K562 (cell line): ENCODE measurements around the gene MAP3K12. TPM values are rescaled to one million over a fixed set of nuclear protein-coding genes. Genes with fewer than 3 reads are reported as not detected.

Source experiments
- CAMTA2 ChIP-seq: fragments of 250-450 bp; sonication (Bioruptor Pico); conservative IDR thresholded peaks from 2 replicates; pipeline ENCODE4 v1.5.1; 2022
- CC2D1A ChIP-seq: fragments of 450-650 bp; IDR thresholded peaks from 2 replicates; pipeline ENCODE4 v1.6.1; 2017; ENCODE audit warnings: mild to moderate bottlenecking
- E2F8 ChIP-seq: fragments of 450-650 bp; IDR thresholded peaks from 2 replicates; pipeline ENCODE4 v1.7.1; 2018; ENCODE audit warnings: mild to moderate bottlenecking, low read depth; ENCODE audit not compliant: partially characterized antibody
- FOXP1 ChIP-seq: sonication (generic); formaldehyde crosslinking; IDR thresholded peaks from 2 replicates; pipeline ENCODE4 v1.8.0; 2022; ENCODE audit warnings: mild to moderate bottlenecking, missing genetic modification reagents
- HDAC8 ChIP-seq: fragments of 450-650 bp; IDR thresholded peaks from 2 replicates; pipeline ENCODE4 v1.6.1; 2016; ENCODE audit warnings: mild to moderate bottlenecking, missing genetic modification characterization, moderate library complexity, missing compliant biosample characterization
- HOXB6 ChIP-seq: fragments of 250-450 bp; sonication (Bioruptor Pico); IDR thresholded peaks from 2 replicates; pipeline ENCODE4 v1.5.1; 2022; ENCODE audit warnings: mild to moderate bottlenecking, borderline replicate concordance
- JUNB ChIP-seq: fragments of 450-650 bp; formaldehyde crosslinking; conservative IDR thresholded peaks from 2 replicates; pipeline ENCODE4 v1.4.0; 2020; ENCODE audit warnings: mild to moderate bottlenecking
- MAZ ChIP-seq, 2 experiments: fragments of 450-650 bp in 1 of 2; sonication (generic) in 1 of 2; formaldehyde crosslinking; IDR thresholded peaks in 1 of 2; conservative IDR thresholded peaks in 1 of 2; 2 replicates each; pipeline versions ENCODE4 v1.4.0 to v1.5.0; 2020; ENCODE audit warnings: mild to moderate bottlenecking in 1 of 2, missing genetic modification reagents in 1 of 2
- MIER1 ChIP-seq: fragments of 450-650 bp; IDR thresholded peaks from 2 replicates; pipeline ENCODE4 v1.6.1; 2016; ENCODE audit warnings: antibody characterized with exemption, mild to moderate bottlenecking, low read depth
- MTA1 ChIP-seq: fragments of 450-650 bp; IDR thresholded peaks from 2 replicates; pipeline ENCODE4 v1.6.1; 2017; ENCODE audit warnings: borderline replicate concordance
- POLR2AphosphoS2 ChIP-seq: IDR thresholded peaks from 2 replicates; pipeline ENCODE4 v1.6.1; 2012; ENCODE audit warnings: low read length, improper control_type of control experiment
- SMAD1 ChIP-seq: fragments of 150-350 bp; IDR thresholded peaks from 2 replicates; pipeline ENCODE4 v1.6.1; 2014; ENCODE audit warnings: low read length, low read depth; ENCODE audit not compliant: partially characterized antibody
- STAT6 ChIP-seq: sonication (generic); formaldehyde crosslinking; IDR thresholded peaks from 2 replicates; pipeline ENCODE4 v1.8.1; 2023; ENCODE audit warnings: mild to moderate bottlenecking, missing genetic modification reagents
- VEZF1 ChIP-seq: fragments of 200-800 bp; sonication (Bioruptor generic); IDR thresholded peaks from 2 replicates; pipeline ENCODE4 v1.6.1; 2017; ENCODE audit warnings: missing genetic modification characterization, missing compliant biosample characterization
- ZNF23 ChIP-seq: fragments of 250-450 bp; sonication (Bioruptor Pico); IDR thresholded peaks from 2 replicates; pipeline ENCODE4 v1.4.0; 2020; ENCODE audit warnings: mild to moderate bottlenecking
- ZNF280A ChIP-seq: fragments of 450-650 bp; IDR thresholded peaks from 2 replicates; pipeline ENCODE4 v1.6.1; 2018; ENCODE audit warnings: mild to moderate bottlenecking, low read depth; ENCODE audit not compliant: partially characterized antibody
- ZNF551 ChIP-seq: fragments of 250-450 bp; sonication (Bioruptor Pico); IDR thresholded peaks from 2 replicates; pipeline ENCODE4 v1.5.0; 2021; ENCODE audit warnings: mild to moderate bottlenecking, moderate library complexity
- ZNF707 ChIP-seq: fragments of 250-450 bp; sonication (Bioruptor Pico); conservative IDR thresholded peaks from 2 replicates; pipeline ENCODE4 v1.8.0; 2022; ENCODE audit warnings: inconsistent platforms, mild to moderate bottlenecking, moderate library complexity
- polyA plus RNA-seq, 8 experiments: library from polyadenylated mRNA; depleted of rRNA in 4 of 8; stranded (reverse) in 5 of 8; unstranded in 3 of 8; fragments of >200 nt; fragmentation: Nextera tagmentation in 2 of 8; fragmentation: Illumina TruSeq in 1 of 8; extraction: Ambion mirVana in 2 of 8; extraction: Trizol in 1 of 8; gene quantifications; 2 replicates each; pipeline versions ENCODE4 v1.2.1 to v1.2.3, GENCODE V29; 2011 to 2014; ENCODE audit warnings: inconsistent platforms in 1 of 8, missing spikeins in 1 of 8
- total RNA-seq, 7 experiments: library from RNA; depleted of rRNA in 6 of 7; stranded (reverse); fragments of >200 nt in 6 of 7; fragmentation: Illumina TruSeq in 2 of 7; extraction: Trizol in 2 of 7; gene quantifications; 2 replicates each; pipeline versions ENCODE4 v1.2.1 to v1.2.3, GENCODE V29; 2011 to 2021; ENCODE audit warnings: low replicate concordance in 1 of 7

MAP3K12 gene
- total and polyA plus RNA-seq, 9 of the 15 experiments (the other 6 are each of a cell fraction or from before 2014, with no cell fraction given) = 0.10 to 2.4 (median 1.6) TPM

GRCh38 chr12:53508534-53509170, 9.4 kb upstream of the MAP3K12 start (continued):
- no peak for TF ChIP-seq MIER1
- no peak for TF ChIP-seq ZNF280A
- TF ChIP-seq MTA1 = no peak
- TF ChIP-seq STAT6 (CRISPR knock-in tag) = no peak
- TF ChIP-seq ZNF551 (CRISPR knock-in tag) = no peak
- no peak for TF ChIP-seq ZNF23 (CRISPR knock-in tag)
- TF ChIP-seq E2F8 = peak; percentile 24
- TF ChIP-seq MAZ (CRISPR knock-in tag; conservative IDR thresholded peaks at IDR 0.05 in 1 of 2, IDR thresholded peaks at IDR 0.05 in 1 of 2) = 0 out of 4 replicates have a peak, but pooled peaks have one; percentile 44 to 50
- TF ChIP-seq HDAC8 (tag) = no peak
- TF ChIP-seq FOXP1 (CRISPR knock-in tag) = no peak
- no peak for TF ChIP-seq JUNB (CRISPR knock-in tag)
- no peak for TF ChIP-seq HOXB6
- TF ChIP-seq SMAD1 = no peak
- TF ChIP-seq CC2D1A = peak; percentile 71; the same call in 1 of the 2 replicates
- TF ChIP-seq ZNF707 = no peak
- 0 out of 2 replicates have a peak, but pooled peaks have one; percentile 44 for TF ChIP-seq POLR2AphosphoS2
- peak; percentile 39 for TF ChIP-seq VEZF1 (CRISPR knock-in tag)
- TF ChIP-seq CAMTA2 (CRISPR knock-in tag) = no peak
